HCT116 (cell line): ENCODE results near the gene CRYGN. TPM values are rescaled to one million over a fixed set of nuclear protein-coding genes. Genes with fewer than 3 reads are reported as not detected.

Source experiments
- ATAC-seq: fragments of 200-7000 bp; cut with Tn5 transposase; 2 replicates; pipeline ENCODE4 v1.9.1; 2020; ENCODE audit warnings: mild to moderate bottlenecking, moderate library complexity
- BruUV-seq: library from RNA; stranded (reverse); fragments of 400-500 nt; replicated peaks from 2 replicates; lab custom pipeline; 2021; lab: Mats Ljungman, UMichigan
- CTCF ChIA-PET: fragments of 300-600 bp; sonication (Branson Sonifier 250); formaldehyde crosslinking; loops from one replicate; lab custom pipeline; 2021; ENCODE audit warnings: antibody characterized with exemption; lab: Charles Lee
- POLR2A ChIA-PET: fragments of 300-600, 350-600 bp; sonication (Branson Sonifier 250); formaldehyde crosslinking; loops from one replicate; lab custom pipeline; 2021; ENCODE audit warnings: antibody characterized with exemption; lab: Charles Lee
- RAD21 ChIA-PET, 2 experiments: fragments of 300-600 bp; sonication (Branson Sonifier 250); formaldehyde crosslinking; loops; one replicate each; lab custom pipeline; 2023; ENCODE audit warnings: low total read pairs in 2 of 2; ENCODE audit not compliant: uncharacterized antibody in 2 of 2, unreplicated experiment in 2 of 2, low non-redundant PET in 1 of 2; lab: Charles Lee
- DNase-seq: peaks from one replicate; pipeline ENCODE4 v3.0.0-alpha.2; 2010; ENCODE audit warnings: low read depth, low spot score
- H2AFZ ChIP-seq: fragments of 200-600 bp; shearing (Covaris generic), sonication (generic); 2 replicates; pipeline ENCODE4 v1.6.1; 2017; ENCODE audit warnings: low read depth, mixed run types, mixed read lengths, antibody characterized with exemption, low read length; ENCODE audit not compliant: poor library complexity, severe bottlenecking
- H3K27ac ChIP-seq: 2 replicates; pipeline ENCODE4 v1.5.1; 2012; ENCODE audit warnings: low read depth, low read length
- H3K27me3 ChIP-seq: fragments of 200-600 bp; sonication (generic); 2 replicates; pipeline ENCODE4 v1.6.1; 2016; ENCODE audit warnings: mixed run types, low read length, mixed read lengths; ENCODE audit not compliant: insufficient read depth
- H3K36me3 ChIP-seq, 2 experiments: fragments of 200-500 bp in 1 of 2; fragments of 200-600 bp in 1 of 2; sonication (Bioruptor generic) in 1 of 2; sonication (generic) in 1 of 2; 2 replicates each; pipeline versions ENCODE4 v1.5.1 to v1.6.1; 2014 to 2016; ENCODE audit warnings: low read length in 2 of 2, inconsistent platforms in 1 of 2, mixed read lengths in 1 of 2, mixed run types in 1 of 2; ENCODE audit not compliant: insufficient read depth in 2 of 2, control insufficient read depth in 1 of 2
- H3K4me1 ChIP-seq, 2 experiments: fragments of 200-600 bp in 1 of 2; sonication (generic) in 1 of 2; 2 replicates each; pipeline versions ENCODE4 v1.5.1 to v1.6.1; 2012 to 2017; ENCODE audit warnings: low read length in 2 of 2, inconsistent platforms in 1 of 2, mild to moderate bottlenecking in 1 of 2, mixed read lengths in 1 of 2, mixed run types in 1 of 2, moderate library complexity in 1 of 2; ENCODE audit not compliant: insufficient read depth in 2 of 2, control insufficient read depth in 1 of 2
- H3K4me2 ChIP-seq: fragments of 200-600 bp; sonication (generic); 2 replicates; pipeline ENCODE4 v1.6.1; 2017; ENCODE audit warnings: mixed run types, low read length, mixed read lengths
- H3K4me3 ChIP-seq, 2 experiments: fragments of 200-600 bp in 1 of 2; sonication (generic) in 1 of 2; replicated peaks in 1 of 2; 2 replicates each; pipeline ENCODE4 v1.5.1; 2011 to 2016; ENCODE audit warnings: low read length in 2 of 2, control low read depth in 1 of 2, low read depth in 1 of 2, mild to moderate bottlenecking in 1 of 2, mixed read lengths in 1 of 2, mixed run types in 1 of 2
- H3K79me2 ChIP-seq: fragments of 200-600 bp; sonication (generic); 2 replicates; pipeline ENCODE4 v1.6.1; 2017; ENCODE audit warnings: mild to moderate bottlenecking, mixed run types, low read length, moderate library complexity, mixed read lengths; ENCODE audit not compliant: insufficient read depth
- H3K9ac ChIP-seq: fragments of 200-600 bp; sonication (generic); 2 replicates; pipeline ENCODE4 v1.6.1; 2016; ENCODE audit warnings: low read length, mixed read lengths
- H3K9me2 ChIP-seq: fragments of 200-600 bp; sonication (generic), shearing (Covaris generic); 2 replicates; pipeline ENCODE4 v1.6.1; 2017; ENCODE audit warnings: mixed run types, mild to moderate bottlenecking, moderate library complexity; ENCODE audit not compliant: insufficient read depth
- H3K9me3 ChIP-seq, 2 experiments: fragments of 200-500 bp in 1 of 2; fragments of 200-600 bp in 1 of 2; sonication (Bioruptor generic) in 1 of 2; sonication (generic) in 1 of 2; 2 replicates each; pipeline ENCODE4 v1.6.1; 2014 to 2017; ENCODE audit warnings: low read length in 2 of 2, mixed read lengths in 2 of 2, inconsistent platforms in 1 of 2, low read depth in 1 of 2, mild to moderate bottlenecking in 1 of 2, mixed run types in 1 of 2, moderate library complexity in 1 of 2; ENCODE audit not compliant: control insufficient read depth in 1 of 2, insufficient read depth in 1 of 2
- H4K20me1 ChIP-seq: fragments of 200-600 bp; sonication (generic), shearing (Covaris generic); 2 replicates; pipeline ENCODE4 v1.6.1; 2017; ENCODE audit warnings: mixed run types, mild to moderate bottlenecking, moderate library complexity; ENCODE audit not compliant: insufficient read depth
- ATF3 ChIP-seq: IDR thresholded peaks from 2 replicates; pipeline ENCODE4 v1.6.1; 2012
- CBX3 ChIP-seq: IDR thresholded peaks from 2 replicates; pipeline ENCODE4 v1.6.1; 2012; ENCODE audit warnings: low read depth
- EGR1 ChIP-seq: IDR thresholded peaks from 2 replicates; pipeline ENCODE4 v1.6.1; 2012; ENCODE audit warnings: low read depth
- ELF1 ChIP-seq: IDR thresholded peaks from 2 replicates; pipeline ENCODE4 v1.6.1; 2012; ENCODE audit warnings: low read depth, borderline replicate concordance
- EZH2 ChIP-seq: fragments of 200-600 bp; sonication (generic); IDR thresholded peaks from 2 replicates; pipeline ENCODE4 v1.6.1; 2017; ENCODE audit warnings: antibody characterized with exemption, mixed run types
- FOSL1 ChIP-seq: IDR thresholded peaks from 2 replicates; pipeline ENCODE4 v1.6.1; 2012; ENCODE audit warnings: low read depth
- JUND ChIP-seq: IDR thresholded peaks from 2 replicates; pipeline ENCODE4 v1.6.1; 2012
- POLR2A ChIP-seq: IDR thresholded peaks from 2 replicates; pipeline ENCODE4 v1.7.0; 2011; ENCODE audit warnings: borderline replicate concordance; ENCODE audit not compliant: insufficient read depth, insufficient read length; ENCODE audit errors: extremely low read depth
- POLR2AphosphoS5 ChIP-seq: IDR thresholded peaks from 2 replicates; pipeline ENCODE4 v1.6.1; 2011; ENCODE audit warnings: mild to moderate bottlenecking, low read depth, low read length, moderate library complexity
- RAD21 ChIP-seq: IDR thresholded peaks from 2 replicates; pipeline ENCODE4 v1.6.1; 2012; ENCODE audit warnings: low read depth, mild to moderate bottlenecking
- SIN3A ChIP-seq: IDR thresholded peaks from 2 replicates; pipeline ENCODE4 v1.6.1; 2012; ENCODE audit warnings: low read depth
- SRF ChIP-seq: IDR thresholded peaks from 2 replicates; pipeline ENCODE4 v1.6.1; 2012; ENCODE audit warnings: low read depth
- YY1 ChIP-seq: IDR thresholded peaks from 2 replicates; pipeline ENCODE4 v1.6.1; 2011; ENCODE audit warnings: low read length, low read depth, moderate library complexity, mild to moderate bottlenecking; ENCODE audit not compliant: insufficient replicate concordance; ENCODE audit errors: extremely low read depth
- ZNF274 ChIP-seq: fragments of 200-500 bp; sonication (Bioruptor generic); IDR thresholded peaks from 2 replicates; pipeline ENCODE4 v1.6.1; 2014; ENCODE audit warnings: mild to moderate bottlenecking, low read depth, low read length, inconsistent platforms
- intact Hi-C: fragments of 100-400 bp; cut with micrococcal nuclease; formaldehyde crosslinking; loops from 2 replicates; pipeline ENCODE4 v1.10.0; 2022
- total RNA-seq: library from RNA; stranded (reverse); gene quantifications from one replicate; pipeline ENCODE4 v1.2.1, GENCODE V29; 2021; ENCODE audit not compliant: unreplicated experiment
- TF ChIP-seq, protein P1 (sequence below), 3 experiments: fragments of 200-600 bp in 1 of 3; sonication (generic) in 1 of 3; IDR thresholded peaks in 2 of 3; conservative IDR thresholded peaks in 1 of 3; 2 replicates each; pipeline ENCODE4 v1.5.1; 2012 to 2017; ENCODE audit warnings: low read depth in 2 of 3, low read length in 2 of 3, antibody characterized with exemption in 1 of 3, borderline replicate concordance in 1 of 3, control low read depth in 1 of 3, mild to moderate bottlenecking in 1 of 3, mixed read lengths in 1 of 3, mixed run types in 1 of 3, moderate library complexity in 1 of 3; ENCODE audit not compliant: insufficient read depth in 1 of 3

CRYGN gene
- total RNA-seq, 1 experiment from 2014 or later: not detected

- Histone ChIP-seq H3K4me3 (no peak overlapping the region), H4K20me1 (no peaks in the 10 kb centered on the region), H3K4me1 (peaks cover 6 to 7% of the 10 kb centered on the region in 2 experiments; a peak in 2 of 4 replicates), H3K79me2 (no peaks in the 10 kb centered on the region), H3K4me2 (no peak overlapping the region), H3K36me3 (no peaks in the 10 kb centered on the region), H3K9me3 (no peaks in the 10 kb centered on the region), H3K9ac (no peak overlapping the region), H2AFZ (no peak overlapping the region), H3K27me3 (no peaks in the 10 kb centered on the region), H3K27ac (no peak overlapping the region; the same call in 1 of the 2 replicates), H3K9me2 (no peaks in the 10 kb centered on the region)
- DNase-seq (no peak), ATAC-seq (no peak)
- CTCF ChIA-PET: no interaction called here
- no TSS peak for BruUV-seq
- POLR2A ChIA-PET: no interaction called here
- TF ChIP-seq SIN3A: no peak
- intact Hi-C loops: no loop called here
- RAD21 ChIA-PET: no interaction called here
Observed at GRCh38 chr7:151387161-151388006, 52.6 kb downstream of the CRYGN start.

DNA sequence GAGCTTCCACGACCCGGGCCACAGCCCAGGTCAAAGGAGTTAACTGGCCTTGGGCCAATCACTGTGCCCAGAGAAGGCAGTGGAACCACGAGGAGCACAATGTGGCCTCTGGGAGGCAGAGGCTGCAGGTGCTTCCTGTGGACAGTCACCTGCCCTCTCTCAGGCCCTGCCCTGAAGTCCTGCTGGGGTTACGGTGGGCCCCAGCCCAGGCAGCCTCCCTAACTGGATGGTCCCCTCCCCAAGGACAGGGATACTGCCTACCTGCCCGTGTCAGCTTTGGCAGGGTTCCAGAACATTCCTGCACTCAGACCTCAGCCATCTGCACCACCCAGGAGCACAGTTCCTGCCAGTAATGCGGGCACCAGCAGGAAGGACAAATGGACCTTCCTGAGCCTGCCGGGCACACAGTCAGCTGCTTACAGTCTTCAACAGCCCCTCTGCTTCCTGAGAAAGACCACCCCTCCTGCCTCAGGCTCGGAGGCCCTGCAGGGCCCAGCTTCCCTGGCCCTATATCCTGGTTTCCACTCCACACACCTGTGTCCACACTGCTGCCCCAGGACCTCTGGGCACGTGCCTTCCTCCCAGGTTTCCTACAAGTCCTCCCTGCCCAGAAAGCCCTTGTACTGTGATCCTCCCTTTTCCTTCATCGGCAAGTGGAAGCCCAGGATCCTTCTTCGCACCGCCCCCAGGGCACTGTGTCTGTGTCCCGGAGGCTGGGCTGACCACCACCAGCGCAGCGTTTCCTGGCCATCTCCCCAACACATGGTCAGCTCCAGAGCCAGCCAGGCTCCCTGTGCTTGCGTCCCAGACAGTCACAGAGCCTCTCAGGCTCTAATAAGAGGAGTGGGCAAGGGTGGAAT is 53.4 kb downstream of the CRYGN start:
- H3K4me3 ChIP-seq: no peak overlapping the region
- H3K79me2 ChIP-seq: no peaks in the 10 kb centered on the region
- BruUV-seq: no TSS peak
- DNase-seq: no peak
- ATAC-seq: peak; percentile 29; the same call in 1 of the 2 replicates
- RAD21 ChIA-PET: no interaction called here
- no peaks in the 10 kb centered on the region for H3K36me3 ChIP-seq
- H3K27me3 ChIP-seq: no peaks in the 10 kb centered on the region
- H3K9ac ChIP-seq: no peak overlapping the region
- intact Hi-C loops: no loop called here
- no peaks in the 10 kb centered on the region for H4K20me1 ChIP-seq
- no peaks in the 10 kb centered on the region for H3K9me2 ChIP-seq
- no peak overlapping the region for H2AFZ ChIP-seq
- no peaks in the 10 kb centered on the region for H3K9me3 ChIP-seq
- H3K27ac ChIP-seq: no peak overlapping the region; the same call in 1 of the 2 replicates
- peaks cover 6 to 7% of the 10 kb centered on the region in 2 experiments; a peak in 2 of 4 replicates for H3K4me1 ChIP-seq
- POLR2A ChIA-PET: no interaction called here
- CTCF ChIA-PET: no interaction called here
- H3K4me2 ChIP-seq: no peak overlapping the region
- TF ChIP-seq POLR2A: no peak
- no peak for TF ChIP-seq SRF
- no peak for TF ChIP-seq POLR2AphosphoS5
- no peak for TF ChIP-seq RAD21
- no peak for TF ChIP-seq JUND
- no peak for TF ChIP-seq FOSL1
- no peak for TF ChIP-seq YY1
- TF ChIP-seq, protein P1, sequence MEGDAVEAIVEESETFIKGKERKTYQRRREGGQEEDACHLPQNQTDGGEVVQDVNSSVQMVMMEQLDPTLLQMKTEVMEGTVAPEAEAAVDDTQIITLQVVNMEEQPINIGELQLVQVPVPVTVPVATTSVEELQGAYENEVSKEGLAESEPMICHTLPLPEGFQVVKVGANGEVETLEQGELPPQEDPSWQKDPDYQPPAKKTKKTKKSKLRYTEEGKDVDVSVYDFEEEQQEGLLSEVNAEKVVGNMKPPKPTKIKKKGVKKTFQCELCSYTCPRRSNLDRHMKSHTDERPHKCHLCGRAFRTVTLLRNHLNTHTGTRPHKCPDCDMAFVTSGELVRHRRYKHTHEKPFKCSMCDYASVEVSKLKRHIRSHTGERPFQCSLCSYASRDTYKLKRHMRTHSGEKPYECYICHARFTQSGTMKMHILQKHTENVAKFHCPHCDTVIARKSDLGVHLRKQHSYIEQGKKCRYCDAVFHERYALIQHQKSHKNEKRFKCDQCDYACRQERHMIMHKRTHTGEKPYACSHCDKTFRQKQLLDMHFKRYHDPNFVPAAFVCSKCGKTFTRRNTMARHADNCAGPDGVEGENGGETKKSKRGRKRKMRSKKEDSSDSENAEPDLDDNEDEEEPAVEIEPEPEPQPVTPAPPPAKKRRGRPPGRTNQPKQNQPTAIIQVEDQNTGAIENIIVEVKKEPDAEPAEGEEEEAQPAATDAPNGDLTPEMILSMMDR (IDR thresholded peaks at IDR 0.05 in 2 of 3, conservative IDR thresholded peaks at IDR 0.05 in 1 of 3; ENCODE audit: borderline replicate concordance in 1 of 3, insufficient read depth in 1 of 3, low read depth in 2 of 3, low read length in 2 of 3): no peak
- TF ChIP-seq EZH2: no peak
- no peak for TF ChIP-seq ATF3
- no peak for TF ChIP-seq ZNF274
- TF ChIP-seq EGR1: no peak
- no peak for TF ChIP-seq CBX3
- no peak for TF ChIP-seq ELF1
